K562 (cell line): Measurements from ENCODE around the gene CTAGE9. TPM values are rescaled to one million over a fixed set of nuclear protein-coding genes. Genes with fewer than 3 reads are reported as not detected.

Experiments used
- ATAC-seq: fragments of 200-7000 bp; cut with Tn5 transposase; 3 replicates; pipeline ENCODE4 v1.9.1; 2020; ENCODE audit warnings: moderate library complexity
- BruUV-seq: library from RNA; stranded (reverse); fragments of 400-500 nt; replicated peaks from 2 replicates; lab custom pipeline; 2021; lab: Mats Ljungman, UMichigan
- CTCF ChIA-PET: fragments of 300-600 bp; formaldehyde crosslinking; extraction: SDS; loops from one replicate; lab custom pipeline; 2021; ENCODE audit warnings: low intra/inter-chr PET ratio; lab: Yijun Ruan, JAX
- POLR2A ChIA-PET: fragments of 300-600, 350-650 bp; sonication (Branson Sonifier 250); formaldehyde crosslinking; extraction: SDS; loops from one replicate; lab custom pipeline; 2021; ENCODE audit warnings: antibody characterized with exemption, inconsistent platforms; lab: Yijun Ruan, JAX
- DNase-seq, 4 experiments: peaks; one replicate each; pipeline versions ENCODE4 v3.0.0 to v3.0.0-alpha.2; 2011 to 2018; ENCODE audit warnings: low spot score in 3 of 4, mixed read lengths in 3 of 4; ENCODE audit errors: extremely low read depth in 1 of 4
- FAIRE-seq: peaks from 2 replicates; lab custom pipeline; 2011; peaks lifted over from hg19 to GRCh38; lab: Jason Lieb, UNC
- H2AFZ ChIP-seq: 2 replicates; pipeline ENCODE4 v1.6.0; 2011; ENCODE audit warnings: low read depth, low read length, control low read depth, inconsistent platforms
- H3K27ac ChIP-seq: fragments of 200-600 bp; 3 replicates; pipeline ENCODE4 v1.8.0; 2011; ENCODE audit warnings: low read depth, mild to moderate bottlenecking, control low read depth, inconsistent platforms, low read length, moderate library complexity, mixed read lengths; ENCODE audit errors: extremely low read depth
- H3K27me3 ChIP-seq, 2 experiments: fragments of 300-600 bp in 1 of 2; 2 replicates in 1 of 2; 3 replicates in 1 of 2; pipeline versions ENCODE4 v1.6.0 to v1.8.0; 2011; ENCODE audit warnings: inconsistent platforms in 2 of 2, low read length in 2 of 2, mild to moderate bottlenecking in 1 of 2, mixed read lengths in 1 of 2, moderate library complexity in 1 of 2; ENCODE audit not compliant: control insufficient read depth in 2 of 2, insufficient read depth in 2 of 2
- H3K36me3 ChIP-seq: fragments of 300-600 bp; 3 replicates; pipeline ENCODE4 v1.8.0; 2011; ENCODE audit warnings: mild to moderate bottlenecking, low read length, inconsistent platforms; ENCODE audit not compliant: control insufficient read depth, insufficient read depth
- H3K4me1 ChIP-seq, 2 experiments: fragments of 200-600 bp in 1 of 2; replicated peaks in 1 of 2; 2 replicates in 1 of 2; 3 replicates in 1 of 2; pipeline versions ENCODE4 v1.5.1 to v1.8.0; 2011; ENCODE audit warnings: inconsistent platforms in 2 of 2, low read length in 2 of 2, mild to moderate bottlenecking in 1 of 2, mixed read lengths in 1 of 2, moderate library complexity in 1 of 2; ENCODE audit not compliant: control insufficient read depth in 2 of 2, insufficient read depth in 2 of 2
- H3K4me2 ChIP-seq: 2 replicates; pipeline ENCODE4 v1.6.1; 2011; ENCODE audit warnings: low read length, control low read depth, inconsistent platforms, mixed read lengths; ENCODE audit not compliant: insufficient read depth
- H3K4me3 ChIP-seq: fragments of 200-600 bp; sonication (generic), shearing (Covaris generic); 2 replicates; pipeline ENCODE4 v1.5.1; 2016; ENCODE audit warnings: control low read depth, inconsistent platforms
- H3K79me2 ChIP-seq: fragments of 200-600 bp; 3 replicates; pipeline ENCODE4 v1.8.0; 2011; ENCODE audit warnings: low read length, inconsistent platforms; ENCODE audit not compliant: control insufficient read depth, insufficient read depth
- H3K9ac ChIP-seq, 2 experiments: 2 replicates each; pipeline versions ENCODE4 v1.6.0 to v1.6.1; 2011; ENCODE audit warnings: low read depth in 2 of 2, low read length in 2 of 2, control low read depth in 1 of 2, inconsistent platforms in 1 of 2, mild to moderate bottlenecking in 1 of 2, mixed read lengths in 1 of 2; ENCODE audit not compliant: insufficient read depth in 1 of 2
- H3K9me1 ChIP-seq: one replicate; pipeline ENCODE4 v1.6.0; 2011; ENCODE audit warnings: inconsistent platforms, mild to moderate bottlenecking, low read length, moderate library complexity; ENCODE audit not compliant: control insufficient read depth, insufficient read depth
- H3K9me3 ChIP-seq: replicated peaks from 2 replicates; pipeline ENCODE4 v1.5.1; 2011; ENCODE audit warnings: low read depth, low read length, inconsistent platforms; ENCODE audit not compliant: control insufficient read depth, insufficient read depth
- H4K20me1 ChIP-seq: replicated peaks from 2 replicates; pipeline ENCODE4 v1.6.1; 2011; ENCODE audit warnings: low read length, inconsistent platforms, mixed read lengths; ENCODE audit not compliant: control insufficient read depth, insufficient read depth
- CBX8 ChIP-seq: fragments of 200-600 bp; sonication (generic); IDR thresholded peaks from 2 replicates; pipeline ENCODE4 v1.6.1; 2012; ENCODE audit warnings: borderline replicate concordance, mixed run types, low read depth, mild to moderate bottlenecking, moderate library complexity, mixed read lengths, low read length, control low read depth, inconsistent platforms; ENCODE audit not compliant: poor library complexity, severe bottlenecking; ENCODE audit errors: extremely low read depth
- NCOA2 ChIP-seq, 2 experiments: fragments of 450-650 bp; IDR thresholded peaks; 2 replicates each; pipeline ENCODE4 v1.6.1; 2018; ENCODE audit warnings: mild to moderate bottlenecking in 2 of 2, moderate library complexity in 1 of 2; ENCODE audit not compliant: partially characterized antibody in 2 of 2
- NEUROD1 ChIP-seq: fragments of 150-350 bp; IDR thresholded peaks from 2 replicates; pipeline ENCODE4 v1.6.1; 2014; ENCODE audit warnings: borderline replicate concordance, low read length, low read depth; ENCODE audit not compliant: partially characterized antibody
- POLR2B ChIP-seq: fragments of 450-650 bp; IDR thresholded peaks from 2 replicates; pipeline ENCODE4 v1.6.1; 2018; ENCODE audit warnings: low read depth; ENCODE audit not compliant: partially characterized antibody
- TAF1 ChIP-seq: IDR thresholded peaks from 2 replicates; pipeline ENCODE4 v1.6.1; 2011; ENCODE audit warnings: mild to moderate bottlenecking, low read length, moderate library complexity; ENCODE audit not compliant: insufficient read depth, control insufficient read depth, severe bottlenecking; ENCODE audit errors: extremely low read depth
- YY1 ChIP-seq, 3 experiments: IDR thresholded peaks; 2 replicates each; pipeline ENCODE4 v1.6.1; 2011; ENCODE audit warnings: low read length in 2 of 3, mild to moderate bottlenecking in 2 of 3, moderate library complexity in 2 of 3, borderline replicate concordance in 1 of 3, control low read depth in 1 of 3, low read depth in 1 of 3; ENCODE audit not compliant: insufficient read depth in 3 of 3, insufficient replicate concordance in 2 of 3, control insufficient read depth in 1 of 3, insufficient read length in 1 of 3; ENCODE audit errors: extremely low read depth in 1 of 3
- ZKSCAN3 ChIP-seq: fragments of 250-450 bp; sonication (Bioruptor Pico); IDR thresholded peaks from 2 replicates; pipeline ENCODE4 v1.4.0; 2020
- in situ Hi-C: fragments of 300-500 bp; cut with MboI; formaldehyde crosslinking; loops from 4 replicates; pipeline ENCODE4 v1.15.0; 2018; ENCODE audit warnings: inconsistent platforms, mixed read lengths
- intact Hi-C: fragments of 100-400 bp; cut with micrococcal nuclease; formaldehyde crosslinking; loops from 2 replicates; pipeline ENCODE4 v1.14.2; 2022
- polyA plus RNA-seq, 8 experiments: library from polyadenylated mRNA; depleted of rRNA in 4 of 8; stranded (reverse) in 5 of 8; unstranded in 3 of 8; fragments of >200 nt; fragmentation: Nextera tagmentation in 2 of 8; fragmentation: Illumina TruSeq in 1 of 8; extraction: Ambion mirVana in 2 of 8; extraction: Trizol in 1 of 8; gene quantifications; 2 replicates each; pipeline versions ENCODE4 v1.2.1 to v1.2.3, GENCODE V29; 2011 to 2014; ENCODE audit warnings: inconsistent platforms in 1 of 8, missing spikeins in 1 of 8
- total RNA-seq, 7 experiments: library from RNA; depleted of rRNA in 6 of 7; stranded (reverse); fragments of >200 nt in 6 of 7; fragmentation: Illumina TruSeq in 2 of 7; extraction: Trizol in 2 of 7; gene quantifications; 2 replicates each; pipeline versions ENCODE4 v1.2.1 to v1.2.3, GENCODE V29; 2011 to 2021; ENCODE audit warnings: low replicate concordance in 1 of 7
- TF ChIP-seq, protein P1 (sequence below): fragments of 450-650 bp; IDR thresholded peaks from 2 replicates; pipeline ENCODE4 v1.6.1; 2017; ENCODE audit warnings: antibody characterized with exemption

CTAGE9 gene
- total and polyA plus RNA-seq, 9 of the 15 experiments (the other 6 are each of a cell fraction or from before 2014, with no cell fraction given) = not detected

DNA sequence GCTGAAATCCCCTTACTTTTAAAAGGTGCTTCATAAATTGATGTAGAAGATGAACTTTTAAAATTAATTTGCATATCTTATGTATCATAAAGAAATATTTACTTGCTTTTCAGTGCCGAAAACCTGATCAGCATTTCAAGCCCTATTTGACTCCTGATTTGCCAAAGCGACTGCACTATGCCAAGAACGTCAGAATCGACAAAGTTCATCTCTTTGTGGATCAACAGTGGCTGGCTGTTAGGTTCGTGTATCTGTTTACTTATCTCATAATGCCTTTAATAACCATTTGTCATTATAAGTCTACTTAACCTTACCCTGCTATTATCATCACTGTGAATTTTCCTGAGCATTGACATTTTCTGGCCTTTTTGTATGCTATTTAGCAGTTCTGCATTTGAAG lies 17.4 kb downstream of the CTAGE9 start (continued):
- TF ChIP-seq ZKSCAN3 (CRISPR knock-in tag) = no peak
- TF ChIP-seq, protein P1, sequence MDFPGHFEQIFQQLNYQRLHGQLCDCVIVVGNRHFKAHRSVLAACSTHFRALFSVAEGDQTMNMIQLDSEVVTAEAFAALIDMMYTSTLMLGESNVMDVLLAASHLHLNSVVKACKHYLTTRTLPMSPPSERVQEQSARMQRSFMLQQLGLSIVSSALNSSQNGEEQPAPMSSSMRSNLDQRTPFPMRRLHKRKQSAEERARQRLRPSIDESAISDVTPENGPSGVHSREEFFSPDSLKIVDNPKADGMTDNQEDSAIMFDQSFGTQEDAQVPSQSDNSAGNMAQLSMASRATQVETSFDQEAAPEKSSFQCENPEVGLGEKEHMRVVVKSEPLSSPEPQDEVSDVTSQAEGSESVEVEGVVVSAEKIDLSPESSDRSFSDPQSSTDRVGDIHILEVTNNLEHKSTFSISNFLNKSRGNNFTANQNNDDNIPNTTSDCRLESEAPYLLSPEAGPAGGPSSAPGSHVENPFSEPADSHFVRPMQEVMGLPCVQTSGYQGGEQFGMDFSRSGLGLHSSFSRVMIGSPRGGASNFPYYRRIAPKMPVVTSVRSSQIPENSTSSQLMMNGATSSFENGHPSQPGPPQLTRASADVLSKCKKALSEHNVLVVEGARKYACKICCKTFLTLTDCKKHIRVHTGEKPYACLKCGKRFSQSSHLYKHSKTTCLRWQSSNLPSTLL = no peak

DNA sequence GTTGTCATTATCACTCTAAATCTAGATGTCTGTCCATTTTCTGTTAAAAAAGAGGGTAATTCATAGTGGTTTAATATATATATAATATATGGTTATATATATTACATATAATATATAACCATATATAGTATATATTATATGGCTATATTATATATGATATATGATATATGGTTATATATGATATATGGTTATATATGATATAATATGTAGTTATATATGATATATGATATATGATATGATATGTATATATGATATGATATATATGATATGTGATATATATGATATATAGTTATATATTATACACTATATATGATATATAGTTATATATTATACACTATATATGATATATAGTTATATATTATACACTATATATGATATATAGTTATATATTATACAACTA lies 18.2 kb downstream of the CTAGE9 start:
- Histone ChIP-seq H3K9me3 (no peaks in the 10 kb centered on the region), H2AFZ (no peak overlapping the region), H3K9me1 (no peaks in the 10 kb centered on the region), H3K9ac (no peak overlapping the region), H3K4me1 (no peaks in the 10 kb centered on the region), H3K27ac (no peak overlapping the region), H3K4me2 (no peak overlapping the region), H3K79me2 (no peaks in the 10 kb centered on the region), H3K36me3 (peaks cover 25% of the 10 kb centered on the region; the same call in 2 of the 3 replicates), H3K4me3 (no peak overlapping the region), H4K20me1 (no peaks in the 10 kb centered on the region), H3K27me3 (no peaks in the 10 kb centered on the region)
- POLR2A ChIA-PET = no interaction called here
- FAIRE-seq (no peak), DNase-seq (no peak), ATAC-seq (no peak)
- in situ Hi-C loops = loop anchor here (10.0 kb wide), 1 partner anchor 222 kb away; no protein-coding TSS in a partner anchor
- CTCF ChIA-PET = no interaction called here
- TF ChIP-seq TAF1 (no peak), NEUROD1 (no peak), YY1 (IDR thresholded peaks at IDR 0.05; ENCODE audit: borderline replicate concordance in 1 of 3, control insufficient read depth in 1 of 3, extremely low read depth in 1 of 3, insufficient read depth in 3 of 3, insufficient read length in 1 of 3, insufficient replicate concordance in 2 of 3, low read depth in 1 of 3, low read length in 2 of 3) (no peak), CBX8 (no peak), NCOA2 (IDR thresholded peaks at IDR 0.05; ENCODE audit: partially characterized antibody in 2 of 2) (peak in 1 of 2 experiments; percentile 92), POLR2B (no peak)
- BruUV-seq = no TSS peak
- intact Hi-C loops = no loop called here
